Fibroblast of villous mesenchyme (primary cell): ENCODE results near the gene ZFPM1. TPM values are rescaled to one million over a fixed set of nuclear protein-coding genes. Genes with fewer than 3 reads are reported as not detected.

Source experiments
- DNase-seq: peaks from one replicate; pipeline ENCODE4 v3.0.0-alpha.2; 2010; ENCODE audit warnings: low read depth
- H3K4me3 ChIP-seq: 2 replicates; pipeline ENCODE4 v1.5.1; 2011; ENCODE audit warnings: low read depth, mild to moderate bottlenecking, low read length
- CTCF ChIP-seq: IDR thresholded peaks from 2 replicates; pipeline ENCODE4 v1.5.1; 2012; ENCODE audit warnings: low read depth, mild to moderate bottlenecking, low read length; ENCODE audit not compliant: insufficient read depth
- total RNA-seq: library from RNA; depleted of rRNA; stranded (reverse); fragments of >200 nt; gene quantifications from 2 replicates; pipeline ENCODE4 v1.2.3, GENCODE V29; 2012

Gene ZFPM1
- total RNA-seq, 1 donor = 2.6 TPM

GRCh38 chr16:88543230-88543813 lies 90.2 kb downstream of the ZFPM1 start:
- no peak for DNase-seq
- no peak for TF ChIP-seq CTCF
- no peak overlapping the region for H3K4me3 ChIP-seq

GRCh38 chr16:88545781-88546180 lies 92.7 kb downstream of the ZFPM1 start:
- no peak for TF ChIP-seq CTCF
- no peak overlapping the region for H3K4me3 ChIP-seq
- DNase-seq = no peak

- TF ChIP-seq CTCF = no peak
- no peak overlapping the region for H3K4me3 ChIP-seq
- no peak for DNase-seq
These were observed 95.2 kb downstream of the ZFPM1 start for GRCh38 chr16:88548131-88548874.

- TF ChIP-seq CTCF = no peak
- DNase-seq = no peak
- H3K4me3 ChIP-seq = no peak overlapping the region
These were observed 95.9 kb downstream of the ZFPM1 start for GRCh38 chr16:88548985-88549384.

- H3K4me3 ChIP-seq = no peak overlapping the region
- no peak for DNase-seq
- no peak for TF ChIP-seq CTCF
These were observed 96.7 kb downstream of the ZFPM1 start for GRCh38 chr16:88549671-88550245.

- H3K4me3 ChIP-seq = no peak overlapping the region
- no peak for TF ChIP-seq CTCF
- no peak for DNase-seq
These were observed 97.2 kb downstream of the ZFPM1 start for GRCh38 chr16:88550246-88550661.
